SH-SY5Y (cell line): ENCODE data around the gene TAS2R16.

Experiments
- GATA2 ChIP-seq: IDR thresholded peaks from 2 replicates; pipeline ENCODE4 v1.6.1; 2011; ENCODE audit warnings: mild to moderate bottlenecking, low read depth, low read length
- GATA3 ChIP-seq: IDR thresholded peaks from 2 replicates; pipeline ENCODE4 v1.6.1; 2011; ENCODE audit warnings: low read depth, mild to moderate bottlenecking, low read length, moderate library complexity

- TF ChIP-seq GATA2 (no peak), GATA3 (no peak)
Observed at GRCh38 chr7:123039269-123039668, 43.8 kb upstream of the TAS2R16 start.
